Germinal center (tissue), 1 donor: ENCODE results near the gene GALK2.

Experiments
- DNase-seq: peaks from one replicate; pipeline ENCODE4 v3.0.0; 2012; ENCODE audit warnings: mixed read lengths, low spot score

GALK2 gene

GRCh38 chr15:49169880-49170597 is at the start of gene GALK2:
TSS of gene GALK2 (plus strand) at chr15:49170247. CDS start at chr15:49170323, 76 bp downstream.
- peak; percentile 71 for DNase-seq

- DNase-seq, result no peak
These were observed 49.2 kb upstream of the GALK2 start for GRCh38 chr15:49120832-49121231.

GRCh38 chr15:49121901-49122300 is 48.1 kb upstream of the GALK2 start:
- no peak for DNase-seq

GRCh38 chr15:49122541-49123062 is 47.4 kb upstream of the GALK2 start:
- no peak for DNase-seq

- no peak for DNase-seq
These were observed 45.7 kb upstream of the GALK2 start for GRCh38 chr15:49124371-49124770.

- no peak for DNase-seq
These were observed 38.6 kb upstream of the GALK2 start for GRCh38 chr15:49131403-49131802.

GRCh38 chr15:49134683-49135341 is 35.2 kb upstream of the GALK2 start:
- DNase-seq, result no peak

- no peak for DNase-seq
These were observed 34.6 kb upstream of the GALK2 start for GRCh38 chr15:49135342-49135857.

- no peak for DNase-seq
These were observed 34.1 kb upstream of the GALK2 start for GRCh38 chr15:49135911-49136310.

GRCh38 chr15:49137861-49138260 is 32.2 kb upstream of the GALK2 start:
- no peak for DNase-seq

- peak; percentile 15 for DNase-seq
These were observed 24.1 kb upstream of the GALK2 start for GRCh38 chr15:49145651-49146609.

GRCh38 chr15:49148298-49148697 is 21.7 kb upstream of the GALK2 start:
- DNase-seq, result no peak

- no peak for DNase-seq
These were observed 21.3 kb upstream of the GALK2 start for GRCh38 chr15:49148727-49149126.

GRCh38 chr15:49151831-49152230 is 18.2 kb upstream of the GALK2 start:
- no peak for DNase-seq

- no peak for DNase-seq
These were observed 17.3 kb upstream of the GALK2 start for GRCh38 chr15:49152552-49153312.

GRCh38 chr15:49154359-49154758 is 15.7 kb upstream of the GALK2 start:
- DNase-seq, result no peak

- DNase-seq, result no peak
These were observed 15.3 kb upstream of the GALK2 start for GRCh38 chr15:49154799-49155109.

GRCh38 chr15:49155110-49155833 is 14.8 kb upstream of the GALK2 start, which contains the start of gene COPS2:
TSS of gene COPS2 (minus strand) at chr15:49155599. CDS start at chr15:49155578, 21 bp downstream.
- peak; percentile 89 for DNase-seq

GRCh38 chr15:49155834-49156627 is 14.0 kb upstream of the GALK2 start:
- DNase-seq, result no peak

- DNase-seq, result no peak
These were observed 6.4 kb upstream of the GALK2 start for GRCh38 chr15:49163678-49164077.
